ENCODE measurements around the gene ALDH4A1.

- TF ChIP-seq CTCF (IDR thresholded peaks at IDR 0.05) (no peak), EZH2 (IDR thresholded peaks at IDR 0.05) (no peak), EZH2phosphoT487 (IDR thresholded peaks at IDR 0.05) (no peak)
Observed at GRCh38 chr1:18923756-18924211, 21.4 kb upstream of the ALDH4A1 start.
